HT-29 (cell line): ENCODE data around the gene PRPF19. TPM values are rescaled to one million over a fixed set of nuclear protein-coding genes. Genes with fewer than 3 reads are reported as not detected.

ENCODE experiments used
- DNase-seq: peaks from one replicate; pipeline ENCODE4 v3.0.0-alpha.2; 2015; ENCODE audit warnings: low spot score
- total RNA-seq: library from RNA; depleted of rRNA; stranded (reverse); fragments of >200 nt; shearing (Covaris generic); gene quantifications from 2 replicates; pipeline ENCODE4 v1.2.3, GENCODE V29; 2014; rRNA removed

The PRPF19 gene
- total RNA-seq, 1 experiment from 2014 or later: 144 TPM

- DNase-seq: no peak
Measured at GRCh38 chr11:60844045-60844869, 62.1 kb downstream of the PRPF19 start.

GRCh38 chr11:60842668-60843600, 63.5 kb downstream of the PRPF19 start:
- peak; percentile 17 for DNase-seq

DNA sequence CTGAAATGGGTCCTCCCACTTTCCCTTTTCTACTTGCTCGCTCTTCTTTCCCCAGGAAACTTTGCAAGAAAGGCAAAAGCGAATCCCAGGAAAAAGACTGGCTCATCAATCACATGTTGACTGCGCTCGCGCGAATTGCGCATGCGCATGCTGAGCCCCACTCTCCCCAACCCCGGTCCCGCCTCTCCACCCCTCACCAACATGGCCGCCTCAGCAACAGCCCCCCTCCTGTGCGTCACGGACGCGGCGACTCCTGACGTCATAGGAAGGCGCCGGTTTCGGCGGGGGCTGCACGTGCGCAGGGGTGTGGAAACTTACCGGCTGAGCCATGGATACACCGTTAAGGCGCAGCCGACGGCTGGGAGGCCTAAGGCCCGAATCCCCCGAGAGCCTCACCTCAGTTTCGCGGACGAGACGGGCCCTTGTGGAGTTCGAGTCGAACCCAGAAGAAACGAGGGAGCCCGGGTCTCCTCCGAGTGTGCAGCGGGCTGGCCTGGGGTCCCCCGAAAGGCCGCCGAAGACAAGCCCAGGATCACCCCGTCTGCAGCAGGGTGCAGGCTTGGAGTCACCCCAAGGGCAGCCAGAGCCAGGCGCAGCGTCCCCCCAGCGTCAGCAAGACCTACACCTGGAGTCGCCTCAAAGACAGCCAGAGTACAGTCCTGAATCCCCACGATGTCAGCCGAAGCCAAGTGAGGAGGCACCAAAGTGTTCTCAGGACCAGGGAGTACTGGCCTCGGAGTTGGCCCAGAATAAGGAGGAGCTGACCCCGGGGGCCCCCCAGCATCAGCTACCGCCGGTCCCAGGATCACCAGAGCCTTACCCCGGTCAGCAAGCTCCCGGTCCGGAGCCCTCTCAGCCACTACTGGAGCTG, 64.4 kb downstream of the PRPF19 start, which contains the start of gene CCDC86:
Gene CCDC86 (plus strand): TSS at position 317 of the 871 bp plus-strand sequence. CDS start 12 bp downstream, at position 329.
- DNase-seq: peak; percentile 97

Other genes with a start within 250 kb of the PRPF19 start
- gene MS4A8, start 207.0 kb downstream of the PRPF19 start, total RNA-seq: not detected in 2 replicates
- not detected in 2 replicates for gene MS4A18, start 181.9 kb downstream of the PRPF19 start, total RNA-seq
- gene MS4A15, start 149.7 kb downstream of the PRPF19 start, total RNA-seq: not detected in 2 replicates
- not detected in 2 replicates for gene MS4A10, start 121.3 kb downstream of the PRPF19 start, total RNA-seq
- gene CCDC86, start 64.5 kb downstream of the PRPF19 start, total RNA-seq: 56.4 and 60.6 TPM in 2 replicates
- 0.41 TPM in 1 of 2 replicates, not detected in the other for gene PTGDR2, start 50.6 kb downstream of the PRPF19 start, total RNA-seq
- gene ZP1, start 39.0 kb downstream of the PRPF19 start, total RNA-seq: not detected in 2 replicates
- gene TMEM109, start 7.6 kb upstream of the PRPF19 start, total RNA-seq: 96.5 and 102 TPM in 2 replicates
- gene TMEM132A, start 17.9 kb upstream of the PRPF19 start, total RNA-seq: 35.6 and 37.5 TPM in 2 replicates
- gene SLC15A3, start 45.6 kb upstream of the PRPF19 start, total RNA-seq: 1.4 and 2.6 TPM in 2 replicates
- 0.53 and 2.1 TPM in 2 replicates for gene CD6, start 65.1 kb upstream of the PRPF19 start, total RNA-seq
- not detected in 2 replicates for gene CD5, start 195.9 kb upstream of the PRPF19 start, total RNA-seq